Measurements from ENCODE around the gene TSC2. TPM values are rescaled to one million over a fixed set of nuclear protein-coding genes. Genes with fewer than 3 reads are reported as not detected.
A peak's percentile ranks its signal among the peaks of the same experiment; 100 is the strongest.

The TSC2 gene
- total and polyA plus RNA-seq, 9 of the 15 experiments (the other 6 are each of a cell fraction or from before 2014, with no cell fraction given), result 1.3 to 68.1 (median 16.6) TPM

DNA sequence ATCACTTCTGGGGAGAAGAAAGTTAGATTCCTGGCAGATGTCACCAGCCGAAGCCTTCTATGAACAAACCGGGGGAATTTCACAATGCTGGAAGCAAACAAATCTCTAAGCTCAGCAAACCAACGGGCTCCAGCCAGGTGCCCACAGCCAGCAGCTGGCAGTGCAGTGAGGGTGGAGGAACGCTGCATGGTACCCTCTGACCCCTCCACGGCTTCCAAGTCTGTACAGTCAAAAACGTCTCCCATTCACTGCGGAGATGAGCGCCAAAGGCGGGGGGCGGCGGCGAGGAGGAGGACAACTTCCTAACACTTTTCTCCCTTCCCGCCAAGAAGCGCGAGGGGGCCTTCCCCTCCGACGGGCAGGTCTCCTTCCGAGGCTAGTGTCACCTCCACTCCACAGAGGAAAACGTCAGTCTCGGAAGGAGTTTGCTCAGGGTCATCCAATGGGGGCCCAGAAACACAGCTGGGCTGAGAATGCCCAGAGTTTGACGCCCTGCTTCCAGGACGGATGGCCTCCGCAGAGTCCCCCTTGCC, 39.1 kb upstream of the TSC2 start (continued):
- TF ChIP-seq MGA (IDR thresholded peaks at IDR 0.05) (peak; percentile 94), TOE1 (IDR thresholded peaks at IDR 0.05; ENCODE audit: borderline replicate concordance) (no peak), TOE1 (CRISPR knock-in tag; IDR thresholded peaks at IDR 0.05; ENCODE audit: borderline replicate concordance, low read depth) (no peak), NCOA1 (IDR thresholded peaks at IDR 0.05; ENCODE audit: low read depth) (no peak), CHCHD3 (CRISPR knock-in tag; IDR thresholded peaks at IDR 0.05) (no peak), FOXK1 (CRISPR knock-in tag; IDR thresholded peaks at IDR 0.05; ENCODE audit: borderline replicate concordance) (peak; percentile 83; the same call in 1 of the 2 replicates), TAF1 (IDR thresholded peaks at IDR 0.05; ENCODE audit: control insufficient read depth, extremely low read depth, insufficient read depth, low read length, severe bottlenecking) (peak; percentile 13), ZBTB17 (CRISPR knock-in tag; IDR thresholded peaks at IDR 0.05) (no peak), IRF2 (CRISPR knock-in tag; IDR thresholded peaks at IDR 0.05) (peak; percentile 7; the same call in 1 of the 2 replicates), ZNF232 (CRISPR knock-in tag; IDR thresholded peaks at IDR 0.05) (0 out of 2 replicates have a peak, but pooled peaks have one; percentile 26), HMG20A (CRISPR knock-in tag; conservative IDR thresholded peaks at IDR 0.05) (no peak), RB1 (IDR thresholded peaks at IDR 0.05; ENCODE audit: low read depth) (peak; percentile 59; the same call in 1 of the 2 replicates), SP1 (CRISPR knock-in tag; IDR thresholded peaks at IDR 0.05) (peak; percentile 40; the same call in 1 of the 2 replicates), ZBTB1 (CRISPR knock-in tag; IDR thresholded peaks at IDR 0.05; ENCODE audit: borderline replicate concordance, low read depth) (no peak)
- TF ChIP-seq, protein P1, sequence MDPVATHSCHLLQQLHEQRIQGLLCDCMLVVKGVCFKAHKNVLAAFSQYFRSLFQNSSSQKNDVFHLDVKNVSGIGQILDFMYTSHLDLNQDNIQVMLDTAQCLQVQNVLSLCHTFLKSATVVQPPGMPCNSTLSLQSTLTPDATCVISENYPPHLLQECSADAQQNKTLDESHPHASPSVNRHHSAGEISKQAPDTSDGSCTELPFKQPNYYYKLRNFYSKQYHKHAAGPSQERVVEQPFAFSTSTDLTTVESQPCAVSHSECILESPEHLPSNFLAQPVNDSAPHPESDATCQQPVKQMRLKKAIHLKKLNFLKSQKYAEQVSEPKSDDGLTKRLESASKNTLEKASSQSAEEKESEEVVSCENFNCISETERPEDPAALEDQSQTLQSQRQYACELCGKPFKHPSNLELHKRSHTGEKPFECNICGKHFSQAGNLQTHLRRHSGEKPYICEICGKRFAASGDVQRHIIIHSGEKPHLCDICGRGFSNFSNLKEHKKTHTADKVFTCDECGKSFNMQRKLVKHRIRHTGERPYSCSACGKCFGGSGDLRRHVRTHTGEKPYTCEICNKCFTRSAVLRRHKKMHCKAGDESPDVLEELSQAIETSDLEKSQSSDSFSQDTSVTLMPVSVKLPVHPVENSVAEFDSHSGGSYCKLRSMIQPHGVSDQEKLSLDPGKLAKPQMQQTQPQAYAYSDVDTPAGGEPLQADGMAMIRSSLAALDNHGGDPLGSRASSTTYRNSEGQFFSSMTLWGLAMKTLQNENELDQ (CRISPR knock-in tag; IDR thresholded peaks at IDR 0.05; ENCODE audit: borderline replicate concordance), result 0 out of 2 replicates have a peak, but pooled peaks have one; percentile 78

Data from K562 (cell line).